ENCODE results near the gene SCD. TPM values are rescaled to one million over a fixed set of nuclear protein-coding genes. Genes with fewer than 3 reads are reported as not detected.

SCD gene
- total and polyA plus RNA-seq, 3 donors from 2014 or later = 121 to 196 (median 147) TPM

GRCh38 chr10:100306861-100307260 is 40.2 kb upstream of the SCD start:
- 92 to 96% methylated on average over 5 of the region's 5 CpGs for WGBS, 2 donors
- Histone ChIP-seq H3K9me3 (no peaks in the 10 kb centered on the region), H3K4me1 (no peaks in the 10 kb centered on the region), H3K27ac (no peak overlapping the region), H3K27me3 (no peaks in the 10 kb centered on the region), H3K36me3 (ENCODE audit: low read depth, missing control alignments) (no peaks in the 10 kb centered on the region), H3K4me3 (no peak overlapping the region)
- TF ChIP-seq, protein P1, sequence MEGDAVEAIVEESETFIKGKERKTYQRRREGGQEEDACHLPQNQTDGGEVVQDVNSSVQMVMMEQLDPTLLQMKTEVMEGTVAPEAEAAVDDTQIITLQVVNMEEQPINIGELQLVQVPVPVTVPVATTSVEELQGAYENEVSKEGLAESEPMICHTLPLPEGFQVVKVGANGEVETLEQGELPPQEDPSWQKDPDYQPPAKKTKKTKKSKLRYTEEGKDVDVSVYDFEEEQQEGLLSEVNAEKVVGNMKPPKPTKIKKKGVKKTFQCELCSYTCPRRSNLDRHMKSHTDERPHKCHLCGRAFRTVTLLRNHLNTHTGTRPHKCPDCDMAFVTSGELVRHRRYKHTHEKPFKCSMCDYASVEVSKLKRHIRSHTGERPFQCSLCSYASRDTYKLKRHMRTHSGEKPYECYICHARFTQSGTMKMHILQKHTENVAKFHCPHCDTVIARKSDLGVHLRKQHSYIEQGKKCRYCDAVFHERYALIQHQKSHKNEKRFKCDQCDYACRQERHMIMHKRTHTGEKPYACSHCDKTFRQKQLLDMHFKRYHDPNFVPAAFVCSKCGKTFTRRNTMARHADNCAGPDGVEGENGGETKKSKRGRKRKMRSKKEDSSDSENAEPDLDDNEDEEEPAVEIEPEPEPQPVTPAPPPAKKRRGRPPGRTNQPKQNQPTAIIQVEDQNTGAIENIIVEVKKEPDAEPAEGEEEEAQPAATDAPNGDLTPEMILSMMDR (IDR thresholded peaks at IDR 0.05) = no peak
- no peak for TF ChIP-seq POLR2A (IDR thresholded peaks at IDR 0.05)
- intact Hi-C loops (cut with DNase I; ENCODE audit: low total_unique reads) = no loop called here
- DNase-seq = no peak

DNA sequence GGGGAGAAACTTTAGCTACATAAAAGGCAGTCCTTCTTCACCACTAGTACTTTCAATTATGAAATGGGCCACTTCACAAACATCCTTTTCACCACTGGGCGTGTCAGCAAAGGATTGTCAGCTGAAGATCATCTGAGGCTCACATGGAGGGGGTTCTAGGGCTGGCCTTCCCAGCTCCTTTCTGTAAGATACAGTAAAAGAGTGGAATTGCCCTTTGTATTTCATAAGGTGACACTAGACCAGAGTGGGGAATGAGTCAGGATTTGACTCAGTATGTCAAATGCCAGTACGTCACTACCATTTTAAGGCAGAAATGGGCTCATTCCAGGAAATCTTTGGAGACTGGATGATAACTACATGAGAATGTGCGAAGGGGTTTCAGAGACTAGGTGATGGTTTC is 39.3 kb upstream of the SCD start:
- 83 to 86% methylated on average over 3 of the region's 3 CpGs for WGBS, 2 donors
- DNase-seq = no peak
- no peak for TF ChIP-seq POLR2A (IDR thresholded peaks at IDR 0.05)
- TF ChIP-seq, protein P1 (IDR thresholded peaks at IDR 0.05) = no peak
- Histone ChIP-seq H3K27me3 (no peaks in the 10 kb centered on the region), H3K4me1 (no peaks in the 10 kb centered on the region), H3K27ac (no peak overlapping the region), H3K9me3 (no peaks in the 10 kb centered on the region), H3K4me3 (no peak overlapping the region), H3K36me3 (ENCODE audit: low read depth, missing control alignments) (no peaks in the 10 kb centered on the region)
- intact Hi-C loops (cut with DNase I; ENCODE audit: low total_unique reads) = no loop called here

DNA sequence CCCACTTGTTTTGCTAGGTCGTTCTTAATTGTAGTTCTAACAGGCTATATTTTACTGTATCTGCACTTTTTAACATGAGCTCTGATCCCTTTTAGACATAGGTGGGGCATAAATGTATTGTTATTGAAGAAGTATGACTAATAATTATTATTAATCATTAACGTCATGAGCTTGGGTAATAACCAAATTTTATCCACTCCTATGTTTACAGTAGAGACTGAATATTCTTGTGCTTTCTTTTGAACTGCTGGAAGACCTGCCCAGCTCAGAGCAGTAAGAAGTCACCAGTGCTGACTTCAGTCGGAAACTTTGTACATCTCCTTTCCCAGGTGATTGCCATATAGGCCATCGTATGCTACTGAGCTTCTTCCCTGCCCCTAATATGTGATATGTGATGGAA is 35.7 kb upstream of the SCD start:
- no peaks in the 10 kb centered on the region for H3K36me3 ChIP-seq (ENCODE audit: low read depth, missing control alignments)
- WGBS, 2 donors = 80 to 85% methylated on average over 4 of the region's 4 CpGs
- DNase-seq = no peak
- no peaks in the 10 kb centered on the region for H3K27me3 ChIP-seq
- no peak overlapping the region for H3K4me3 ChIP-seq
- no peaks in the 10 kb centered on the region for H3K4me1 ChIP-seq
- TF ChIP-seq, protein P1 (IDR thresholded peaks at IDR 0.05) = no peak
- TF ChIP-seq POLR2A (IDR thresholded peaks at IDR 0.05) = no peak
- intact Hi-C loops (cut with DNase I; ENCODE audit: low total_unique reads) = no loop called here
- no peak overlapping the region for H3K27ac ChIP-seq
- no peaks in the 10 kb centered on the region for H3K9me3 ChIP-seq

GRCh38 chr10:100315615-100316014 is 31.4 kb upstream of the SCD start:
- 79 to 80% methylated on average over 4 of the region's 4 CpGs for WGBS, 2 donors
- no peak for TF ChIP-seq POLR2A (IDR thresholded peaks at IDR 0.05)
- TF ChIP-seq, protein P1 (IDR thresholded peaks at IDR 0.05) = no peak
- no peak for DNase-seq
- Histone ChIP-seq H3K4me1 (no peaks in the 10 kb centered on the region), H3K36me3 (ENCODE audit: low read depth, missing control alignments) (no peaks in the 10 kb centered on the region), H3K27me3 (no peaks in the 10 kb centered on the region), H3K9me3 (no peaks in the 10 kb centered on the region), H3K4me3 (no peak overlapping the region), H3K27ac (no peak overlapping the region)
- intact Hi-C loops (cut with DNase I; ENCODE audit: low total_unique reads) = no loop called here

DNA sequence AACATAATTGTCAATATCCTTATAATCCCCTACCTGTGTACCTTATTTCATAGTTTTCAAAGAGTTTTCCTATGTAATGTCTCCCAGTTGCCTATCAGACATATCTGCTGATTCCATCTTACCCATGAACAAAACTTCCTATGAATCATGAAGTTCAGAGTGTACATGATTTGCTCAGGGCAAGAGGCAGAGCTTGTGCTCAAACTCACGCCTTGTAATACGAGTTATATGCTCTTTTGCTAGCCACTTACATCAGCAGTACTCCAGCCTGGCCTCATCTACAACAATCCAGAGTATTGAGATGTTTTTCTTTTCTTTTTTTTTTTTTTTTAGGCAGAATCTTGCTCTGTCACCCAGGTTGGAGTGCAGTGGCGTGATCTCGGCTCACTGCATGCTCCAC is 28.8 kb upstream of the SCD start:
- no peaks in the 10 kb centered on the region for H3K9me3 ChIP-seq
- no peak for TF ChIP-seq POLR2A (IDR thresholded peaks at IDR 0.05)
- DNase-seq = no peak
- intact Hi-C loops (cut with DNase I; ENCODE audit: low total_unique reads) = no loop called here
- 91% methylated on average over 4 of the region's 4 CpGs for WGBS, 2 donors
- no peaks in the 10 kb centered on the region for H3K36me3 ChIP-seq (ENCODE audit: low read depth, missing control alignments)
- H3K4me3 ChIP-seq = no peak overlapping the region
- no peaks in the 10 kb centered on the region for H3K4me1 ChIP-seq
- H3K27ac ChIP-seq = no peak overlapping the region
- H3K27me3 ChIP-seq = no peaks in the 10 kb centered on the region

All from testis (tissue), 3 donors.